ENCODE results near the gene TMEM101.
"Not testable (repeated sequence)": the region's sequence is repeated elsewhere in the genome, so short reads cannot be mapped to it uniquely, and the experiment has no call there.

TMEM101 gene

DNA sequence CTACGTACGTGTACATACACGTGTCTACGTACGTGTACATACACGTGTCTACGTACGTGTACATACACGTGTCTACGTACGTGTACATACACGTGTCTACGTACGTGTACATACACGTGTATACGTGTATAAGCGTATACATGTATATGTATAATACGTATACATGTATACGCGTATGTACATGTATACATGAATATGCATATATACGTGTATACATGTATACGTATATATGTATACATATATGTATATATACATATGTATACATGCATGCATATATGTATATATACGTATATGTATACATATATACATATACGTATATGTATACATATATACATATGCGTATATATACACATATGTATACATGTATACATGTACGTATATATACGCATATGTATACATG lies 38.9 kb downstream of the TMEM101 start:
- Mint-ChIP-seq H3K4me3 (no peak overlapping the region), H3K4me1 (peaks cover 7% of the 10 kb centered on the region), H3K27ac (no peak overlapping the region), H3K9me3 (no peaks in the 10 kb centered on the region), H3K27me3 (peaks cover 5% of the 10 kb centered on the region), H3K36me3 (no peaks in the 10 kb centered on the region)

DNA sequence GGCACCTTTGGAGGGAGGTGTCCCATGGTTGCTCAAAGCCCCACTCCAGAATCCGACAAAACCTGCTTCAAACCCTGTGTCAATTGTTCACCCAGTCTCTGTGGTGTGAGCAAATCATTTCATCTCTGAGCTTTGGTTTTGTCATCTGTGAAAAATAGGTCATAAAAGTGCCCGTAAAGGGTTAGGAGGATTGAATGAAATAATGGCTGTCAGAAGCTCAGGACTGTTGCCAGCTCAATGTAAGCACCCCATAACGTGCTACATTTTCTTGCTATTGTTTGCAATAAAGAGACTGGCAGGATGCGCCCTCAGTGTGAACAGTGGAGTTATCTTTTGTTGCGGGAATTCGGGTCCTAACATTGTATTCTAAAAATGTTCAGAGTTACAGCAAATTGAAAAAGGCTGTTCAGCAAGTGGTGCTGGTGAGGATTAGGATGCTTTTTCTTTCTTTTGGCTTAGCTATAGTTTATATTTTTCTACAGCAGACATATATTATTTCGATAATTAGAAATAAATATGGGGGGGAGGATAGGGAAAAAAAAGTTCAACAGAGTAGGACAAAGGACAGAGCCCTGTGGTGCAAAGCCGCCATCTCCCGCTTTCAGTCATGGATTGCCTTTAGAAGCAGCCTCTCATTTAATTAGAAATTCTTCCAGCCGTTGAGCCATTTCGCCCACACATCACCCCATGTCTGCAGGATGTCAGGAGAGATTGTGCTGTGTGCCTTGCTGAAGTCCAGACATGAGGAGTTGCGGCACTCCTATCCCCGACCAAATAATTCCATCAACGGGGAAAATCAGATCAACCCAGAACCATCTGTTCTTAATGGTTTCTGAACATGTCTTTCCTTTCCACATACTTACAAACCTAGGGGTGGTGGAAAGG lies 40.1 kb downstream of the TMEM101 start:
- Mint-ChIP-seq H3K4me1 (peaks cover 7% of the 10 kb centered on the region), H3K36me3 (no peaks in the 10 kb centered on the region), H3K4me3 (no peak overlapping the region), H3K27ac (no peak overlapping the region), H3K9me3 (no peaks in the 10 kb centered on the region), H3K27me3 (peaks cover 4% of the 10 kb centered on the region)

DNA sequence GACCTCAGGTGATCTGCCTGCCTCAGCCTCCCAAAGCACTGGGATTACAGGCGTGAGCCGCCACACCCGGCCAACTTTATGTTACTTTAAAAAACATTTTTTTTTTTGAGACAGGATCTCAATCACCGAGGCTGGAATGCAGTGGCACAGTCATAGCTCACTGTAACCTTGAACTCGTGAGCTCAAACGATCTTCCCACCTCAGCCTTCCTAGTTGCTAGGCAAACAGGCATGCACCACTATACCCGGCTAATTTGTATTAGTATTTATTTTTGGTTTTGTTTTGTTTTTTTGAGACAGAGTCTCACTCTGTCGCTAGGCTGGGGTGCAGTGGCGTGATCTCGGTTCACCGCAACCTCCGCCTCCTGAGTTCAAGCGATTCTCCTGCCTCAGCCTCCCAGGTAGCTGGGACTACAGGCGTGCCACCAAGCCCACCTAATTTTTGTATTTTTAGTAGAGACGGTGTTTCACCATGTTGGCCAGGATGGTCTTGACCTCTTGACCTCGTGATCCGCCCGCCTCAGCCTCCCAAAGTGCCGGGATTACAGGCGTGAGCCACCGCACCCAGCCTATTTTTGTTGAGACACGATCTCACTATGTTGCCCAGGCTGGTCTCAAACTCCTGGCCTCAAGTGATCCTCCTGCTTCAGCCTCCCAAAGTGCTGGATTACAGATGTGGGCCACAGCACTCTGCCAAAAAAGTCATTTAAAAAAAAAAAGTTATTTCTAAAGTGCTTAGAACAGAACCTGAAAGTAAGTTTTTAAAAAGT lies 42.1 kb downstream of the TMEM101 start:
- not testable (repeated sequence) for H3K4me3 Mint-ChIP-seq, H3K4me1 Mint-ChIP-seq, H3K36me3 Mint-ChIP-seq, H3K27me3 Mint-ChIP-seq, H3K9me3 Mint-ChIP-seq, H3K27ac Mint-ChIP-seq

DNA sequence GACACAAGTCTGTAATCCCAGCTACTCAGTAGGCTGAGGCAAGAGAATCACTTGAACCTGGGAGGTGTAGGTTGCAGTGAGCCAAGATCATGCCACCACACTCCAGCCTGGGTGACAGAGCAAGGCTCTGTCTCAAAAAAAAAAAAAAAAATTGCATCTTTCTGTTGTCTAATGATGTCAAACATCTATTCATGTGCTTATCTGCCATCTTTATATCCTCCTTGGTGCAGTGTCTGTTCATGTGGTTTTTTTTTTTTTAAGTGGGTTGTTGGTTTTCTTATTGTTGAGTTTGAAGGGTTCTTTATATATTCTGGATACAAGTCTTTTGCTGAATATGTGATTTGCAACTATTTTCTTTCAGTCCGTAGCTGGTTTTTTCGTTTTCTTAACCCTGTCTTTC lies 43.3 kb downstream of the TMEM101 start:
- H3K27me3 Mint-ChIP-seq, H3K4me1 Mint-ChIP-seq, H3K36me3 Mint-ChIP-seq, H3K27ac Mint-ChIP-seq, H3K9me3 Mint-ChIP-seq, H3K4me3 Mint-ChIP-seq: not testable (repeated sequence)

GRCh38 chr17:43970366-43970765 lies 44.4 kb downstream of the TMEM101 start:
- Mint-ChIP-seq H3K4me1 (peaks cover 7% of the 10 kb centered on the region), H3K9me3 (no peaks in the 10 kb centered on the region), H3K27ac (no peak overlapping the region), H3K4me3 (no peak overlapping the region), H3K27me3 (peaks cover 2% of the 10 kb centered on the region), H3K36me3 (no peaks in the 10 kb centered on the region)

DNA sequence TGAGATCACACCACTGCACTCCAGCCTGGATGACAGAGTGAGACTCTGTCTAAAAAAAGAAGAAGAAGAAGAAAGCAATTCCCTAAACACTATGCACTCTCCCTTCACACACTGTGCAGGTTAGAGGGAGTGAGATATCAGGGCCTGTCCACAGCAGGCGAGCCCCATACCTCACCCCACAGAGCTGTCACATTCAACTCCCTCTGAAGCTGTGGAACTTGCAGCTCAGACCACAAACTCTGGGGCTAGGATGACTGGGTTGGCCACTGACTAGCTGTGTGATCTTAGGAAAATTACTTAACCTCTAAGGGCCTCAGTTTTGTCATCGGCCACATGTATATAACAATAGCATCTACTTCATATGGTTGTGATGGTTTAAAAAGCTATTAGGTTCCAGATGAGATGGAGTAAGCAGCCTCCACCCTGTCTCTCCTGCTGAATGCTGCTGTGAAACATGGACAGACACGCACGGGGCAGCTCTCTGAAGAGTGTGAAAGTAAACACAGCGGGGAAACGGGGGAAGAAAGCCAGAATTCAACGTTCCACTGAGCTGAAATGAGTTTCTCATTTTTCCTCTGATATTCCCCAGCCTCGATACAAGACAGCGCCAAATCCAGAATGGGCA lies 47.4 kb downstream of the TMEM101 start:
- Mint-ChIP-seq H3K27ac (no peak overlapping the region), H3K9me3 (no peaks in the 10 kb centered on the region), H3K27me3 (no peaks in the 10 kb centered on the region), H3K4me1 (peaks cover 7% of the 10 kb centered on the region), H3K36me3 (no peaks in the 10 kb centered on the region), H3K4me3 (no peak overlapping the region)

GRCh38 chr17:43966276-43966675 lies 48.5 kb downstream of the TMEM101 start:
- H3K4me3 Mint-ChIP-seq = no peak overlapping the region
- H3K4me1 Mint-ChIP-seq = no peaks in the 10 kb centered on the region
- H3K27me3 Mint-ChIP-seq = no peaks in the 10 kb centered on the region
- no peak overlapping the region for H3K27ac Mint-ChIP-seq
- H3K36me3 Mint-ChIP-seq = no peaks in the 10 kb centered on the region
- H3K9me3 Mint-ChIP-seq = no peaks in the 10 kb centered on the region

GRCh38 chr17:43962479-43962878 lies 52.3 kb downstream of the TMEM101 start:
- no peak overlapping the region for H3K4me3 Mint-ChIP-seq
- no peaks in the 10 kb centered on the region for H3K4me1 Mint-ChIP-seq
- H3K9me3 Mint-ChIP-seq = no peaks in the 10 kb centered on the region
- no peak overlapping the region for H3K27ac Mint-ChIP-seq
- H3K36me3 Mint-ChIP-seq = no peaks in the 10 kb centered on the region
- H3K27me3 Mint-ChIP-seq = no peaks in the 10 kb centered on the region

DNA sequence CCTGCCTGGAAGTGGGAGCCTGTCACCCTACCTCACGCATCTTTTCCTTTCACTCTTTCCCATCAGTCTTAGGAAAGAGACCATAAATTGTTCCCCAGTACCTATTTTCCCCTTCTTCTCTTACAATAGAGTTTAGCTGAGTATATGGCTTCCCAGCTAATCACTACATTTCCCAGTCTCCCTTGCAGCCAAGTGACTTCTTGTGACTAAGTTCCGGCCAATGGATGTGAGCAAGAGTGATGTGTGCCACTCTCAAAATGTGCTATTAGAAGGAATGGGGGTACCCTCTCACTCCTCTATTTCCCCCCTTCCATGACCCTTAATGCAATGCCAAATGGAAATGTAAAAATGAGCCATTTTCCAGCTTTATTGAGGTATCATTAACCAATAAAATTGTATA lies 52.8 kb downstream of the TMEM101 start:
- no peaks in the 10 kb centered on the region for H3K9me3 Mint-ChIP-seq

GRCh38 chr17:43961292-43961691 lies 53.5 kb downstream of the TMEM101 start:
- not testable (repeated sequence) for H3K27me3 Mint-ChIP-seq, H3K4me1 Mint-ChIP-seq, H3K27ac Mint-ChIP-seq, H3K36me3 Mint-ChIP-seq, H3K9me3 Mint-ChIP-seq, H3K4me3 Mint-ChIP-seq

More for the DNA sequence above, 52.8 kb downstream of the TMEM101 start:
- Mint-ChIP-seq H3K4me3 (no peak overlapping the region), H3K36me3 (no peaks in the 10 kb centered on the region), H3K27me3 (no peaks in the 10 kb centered on the region), H3K4me1 (no peaks in the 10 kb centered on the region), H3K27ac (no peak overlapping the region)

Data from activated naive CD4-positive, alpha-beta T cell treated with anti-CD3 and anti-CD28 coated beads, Interleukin-2, amount 50 U/mL, for 24 hours (primary cell).